HepG2 (cell line): Measurements from ENCODE around the gene TMEM108. TPM values are rescaled to one million over a fixed set of nuclear protein-coding genes. Genes with fewer than 3 reads are reported as not detected.

Experiments
- ATAC-seq: fragments of 200-7000 bp; cut with Tn5 transposase; 3 replicates; pipeline ENCODE4 v1.9.1; 2020; ENCODE audit warnings: mild to moderate bottlenecking, moderate library complexity
- BruUV-seq: library from RNA; stranded (reverse); fragments of 400-500 nt; replicated peaks from 2 replicates; lab custom pipeline; 2021; lab: Mats Ljungman, UMichigan
- CTCF ChIA-PET: fragments of 300-600 bp; formaldehyde crosslinking; extraction: SDS; loops from one replicate; lab custom pipeline; 2021; ENCODE audit warnings: low total read pairs, inconsistent platforms, low intra/inter-chr PET ratio; lab: Yijun Ruan, JAX
- POLR2A ChIA-PET: fragments of 350-600 bp; sonication (Branson Sonifier 250); formaldehyde crosslinking; loops from one replicate; lab custom pipeline; 2020; ENCODE audit warnings: antibody characterized with exemption, inconsistent platforms; lab: Yijun Ruan, JAX
- DNase-seq: peaks from one replicate; pipeline ENCODE4 v3.0.0-alpha.2; 2015; ENCODE audit warnings: low spot score
- FAIRE-seq: peaks from 3 replicates; lab custom pipeline; 2011; peaks lifted over from hg19 to GRCh38; lab: Jason Lieb, UNC
- H2AFZ ChIP-seq: one replicate; pipeline ENCODE4 v1.6.1; 2011; ENCODE audit warnings: low read length, inconsistent platforms
- H3K27ac ChIP-seq: fragments of 300-600 bp; 3 replicates; pipeline ENCODE4 v1.8.0; 2011; ENCODE audit warnings: mixed run types, mild to moderate bottlenecking, mixed read lengths, low read length, inconsistent platforms; ENCODE audit not compliant: insufficient read depth; ENCODE audit errors: extremely low read length
- H3K27me3 ChIP-seq, 2 experiments: fragments of 200-600 bp in 1 of 2; 2 replicates in 1 of 2; 3 replicates in 1 of 2; pipeline versions ENCODE4 v1.6.0 to v1.8.0; 2011; ENCODE audit warnings: low read length in 2 of 2, mild to moderate bottlenecking in 2 of 2, moderate library complexity in 2 of 2, inconsistent platforms in 1 of 2; ENCODE audit not compliant: insufficient read depth in 2 of 2, control insufficient read depth in 1 of 2
- H3K36me3 ChIP-seq, 2 experiments: fragments of 200-600 bp in 1 of 2; replicated peaks in 1 of 2; 2 replicates in 1 of 2; 3 replicates in 1 of 2; pipeline versions ENCODE4 v1.5.1 to v1.8.0; 2011; ENCODE audit warnings: low read length in 2 of 2, inconsistent platforms in 1 of 2; ENCODE audit not compliant: insufficient read depth in 2 of 2, control insufficient read depth in 1 of 2
- H3K4me1 ChIP-seq: 2 replicates; pipeline ENCODE4 v1.5.1; 2012; ENCODE audit warnings: low read length, inconsistent platforms; ENCODE audit not compliant: insufficient read depth
- H3K4me2 ChIP-seq: 2 replicates; pipeline ENCODE4 v1.6.0; 2011; ENCODE audit warnings: low read depth, low read length, inconsistent platforms
- H3K4me3 ChIP-seq, 3 experiments: fragments of 200-600 bp in 1 of 3; sonication (generic), shearing (Covaris generic) in 1 of 3; replicated peaks in 1 of 3; 2 replicates each; pipeline ENCODE4 v1.5.1; 2011 to 2016; ENCODE audit warnings: low read length in 3 of 3, inconsistent platforms in 2 of 3, low read depth in 2 of 3, mild to moderate bottlenecking in 2 of 3, control low read depth in 1 of 3, mixed read lengths in 1 of 3; ENCODE audit not compliant: insufficient read depth in 1 of 3
- H3K79me2 ChIP-seq: one replicate; pipeline ENCODE4 v1.6.1; 2011; ENCODE audit warnings: low read length, inconsistent platforms; ENCODE audit not compliant: insufficient read depth
- H3K9ac ChIP-seq: 2 replicates; pipeline ENCODE4 v1.6.0; 2011; ENCODE audit warnings: mild to moderate bottlenecking, low read depth, low read length, inconsistent platforms; ENCODE audit not compliant: insufficient read depth
- H3K9me3 ChIP-seq: 2 replicates; pipeline ENCODE4 v1.5.1; 2012; ENCODE audit warnings: mild to moderate bottlenecking, low read length
- H4K20me1 ChIP-seq: 2 replicates; pipeline ENCODE4 v1.6.0; 2011; ENCODE audit warnings: inconsistent platforms, mild to moderate bottlenecking, low read length, moderate library complexity; ENCODE audit not compliant: insufficient read depth
- ERF ChIP-seq: IDR thresholded peaks from 2 replicates; pipeline ENCODE4 v1.6.1; 2018; ENCODE audit warnings: missing biosample characterization, missing genetic modification reagents
- ETS1 ChIP-seq: sonication (generic); formaldehyde crosslinking; IDR thresholded peaks from 2 replicates; pipeline ENCODE4 v1.4.0; 2020; ENCODE audit warnings: missing genetic modification reagents
- FOXP4 ChIP-seq: sonication (generic); formaldehyde crosslinking; IDR thresholded peaks from 2 replicates; pipeline ENCODE4 v1.4.0; 2020; ENCODE audit warnings: missing genetic modification reagents
- MLLT10 ChIP-seq: sonication (generic); formaldehyde crosslinking; IDR thresholded peaks from 2 replicates; pipeline ENCODE4 v1.4.0; 2020; ENCODE audit warnings: missing genetic modification reagents
- PLRG1 ChIP-seq: fragments of 450-650 bp; conservative IDR thresholded peaks from 2 replicates; pipeline ENCODE4 v1.6.1; 2016
- ZNF790 ChIP-seq: sonication (generic); formaldehyde crosslinking; IDR thresholded peaks from 2 replicates; pipeline ENCODE4 v1.8.0; 2022; ENCODE audit warnings: missing genetic modification reagents, mild to moderate bottlenecking, borderline replicate concordance
- ZNF879 ChIP-seq: sonication (generic); formaldehyde crosslinking; IDR thresholded peaks from 2 replicates; pipeline ENCODE4 v1.8.1; 2023; ENCODE audit warnings: missing genetic modification reagents
- ZSCAN25 ChIP-seq: sonication (generic); formaldehyde crosslinking; IDR thresholded peaks from 2 replicates; pipeline ENCODE4 v1.8.0; 2022; ENCODE audit warnings: mild to moderate bottlenecking, missing genetic modification reagents
- WGBS: methylation state at CpG from one replicate; pipeline ENCODE4 v1.1.6; 2017; ENCODE audit warnings: low lambda C conversion rate; 5-methylcytosine and 5-hydroxymethylcytosine counted together
- in situ Hi-C: cut with HindIII; loops from 2 replicates; pipeline ENCODE4 v1.10.0; 2017; ENCODE audit warnings: low pct_unique_long_range_greater_than_20kb; ENCODE audit not compliant: extremely low pct_ligation_motif_present
- intact Hi-C: fragments of 100-400 bp; cut with micrococcal nuclease; formaldehyde crosslinking; loops from one replicate; pipeline ENCODE4 v1.10.0; 2022; ENCODE audit not compliant: unreplicated experiment
- polyA plus RNA-seq, 8 experiments: library from polyadenylated mRNA; depleted of rRNA in 3 of 8; stranded (reverse) in 7 of 8; unstranded in 1 of 8; fragments of >200 nt; fragmentation: Illumina TruSeq in 4 of 8; extraction: Trizol in 4 of 8; gene quantifications; 2 replicates each; pipeline versions ENCODE4 v1.2.1 to v1.2.3, GENCODE V29; 2011 to 2016; ENCODE audit warnings: low read depth in 4 of 8, missing spikeins in 1 of 8, mixed read lengths in 1 of 8; ENCODE audit not compliant: insufficient read depth in 1 of 8
- total RNA-seq, 5 experiments: library from RNA; depleted of rRNA; stranded (reverse); fragments of >200 nt; fragmentation: Illumina TruSeq; extraction: Trizol; gene quantifications; 2 replicates each; pipeline ENCODE4 v1.2.3, GENCODE V29; 2016; ENCODE audit warnings: low read depth in 1 of 5

Gene TMEM108
- total and polyA plus RNA-seq, 2 of the 13 experiments (the other 11 are each of a cell fraction or from before 2014, with no cell fraction given) = not detected

- Histone ChIP-seq H3K4me3 (no peak overlapping the region), H3K4me1 (no peaks in the 10 kb centered on the region), H3K36me3 (no peaks in the 10 kb centered on the region), H4K20me1 (no peaks in the 10 kb centered on the region), H3K9ac (no peak overlapping the region), H2AFZ (no peak overlapping the region), H3K4me2 (no peak overlapping the region), H3K79me2 (no peaks in the 10 kb centered on the region), H3K27ac (no peak overlapping the region), H3K9me3 (no peaks in the 10 kb centered on the region), H3K27me3 (peaks cover 0 to 15% of the 10 kb centered on the region in 2 experiments; a peak in 3 of 5 replicates)
- intact Hi-C loops (no loop called here), in situ Hi-C loops (no loop called here)
- no peak for ATAC-seq
- no peak for FAIRE-seq
- no TSS peak for BruUV-seq
- DNase-seq = no peak
- no peak for TF ChIP-seq ZNF790 (CRISPR knock-in tag)
- peak; percentile 90 for TF ChIP-seq ZSCAN25 (CRISPR knock-in tag)
- CTCF ChIA-PET = no interaction called here
- WGBS = 29% methylated on average over 4 of the region's 4 CpGs
- POLR2A ChIA-PET = no interaction called here
Observed at GRCh38 chr3:133414021-133414392, 375.8 kb downstream of the TMEM108 start.

- Histone ChIP-seq H3K9ac (no peak overlapping the region), H3K27ac (no peak overlapping the region), H3K9me3 (no peaks in the 10 kb centered on the region), H3K36me3 (no peaks in the 10 kb centered on the region), H3K4me1 (no peaks in the 10 kb centered on the region), H4K20me1 (no peaks in the 10 kb centered on the region), H2AFZ (no peak overlapping the region), H3K4me2 (no peak overlapping the region), H3K79me2 (no peaks in the 10 kb centered on the region), H3K27me3 (peaks cover 0 to 12% of the 10 kb centered on the region in 2 experiments; a peak in 1 of 5 replicates), H3K4me3 (no peak overlapping the region)
- TF ChIP-seq FOXP4 (no peak), MLLT10 (CRISPR knock-in tag) (no peak), ERF (CRISPR knock-in tag) (no peak), PLRG1 (no peak), ETS1 (CRISPR knock-in tag) (no peak), ZNF879 (CRISPR knock-in tag) (no peak)
- ChIA-PET POLR2A (no interaction called here), CTCF (no interaction called here)
- ATAC-seq (no peak), FAIRE-seq (no peak), DNase-seq (no peak)
- BruUV-seq = no TSS peak
- WGBS = 62% methylated on average over 6 of the region's 7 CpGs
- in situ Hi-C loops = no loop called here
- intact Hi-C loops = no loop called here
Observed at GRCh38 chr3:133418361-133418760, 380.2 kb downstream of the TMEM108 start.
